Heart left ventricle (tissue), 16 donors: ENCODE data around the gene PMEL. TPM values are rescaled to one million over a fixed set of nuclear protein-coding genes. Genes with fewer than 3 reads are reported as not detected.

ENCODE experiments used
- ATAC-seq, 4 donors: fragments of 200-7000 bp; cut with Tn5 transposase; one replicate each; pipeline ENCODE4 v1.9.1; 2020 to 2022; ENCODE audit warnings: moderate library complexity in 4 of 4, mild to moderate bottlenecking in 3 of 4, moderate number of reproducible peaks in 1 of 4
- DNase-seq, 5 donors: peaks; one replicate each; pipeline ENCODE4 v3.0.0-alpha.2; 2020
- H3K27ac ChIP-seq, 12 donors: fragments of 200-600 bp; sonication (generic) in 4 of 12; one replicate each; pipeline versions ENCODE4 v1.5.0 to v1.8.0; 2016 to 2022; ENCODE audit warnings: mild to moderate bottlenecking in 2 of 12
- H3K27me3 ChIP-seq, 9 donors: fragments of 200-600 bp; sonication (generic) in 2 of 9; one replicate each; pipeline versions ENCODE4 v1.5.1 to v1.8.0; 2016 to 2022; ENCODE audit warnings: mild to moderate bottlenecking in 3 of 9
- H3K36me3 ChIP-seq, 9 donors: fragments of 200-600 bp; sonication (generic) in 2 of 9; one replicate each; pipeline versions ENCODE4 v1.5.0 to v1.8.0; 2018 to 2022; ENCODE audit warnings: mild to moderate bottlenecking in 2 of 9
- H3K4me1 ChIP-seq, 12 donors: fragments of 200-600 bp; sonication (generic) in 4 of 12; one replicate each; pipeline versions ENCODE4 v1.5.0 to v1.8.0; 2016 to 2022; ENCODE audit warnings: mild to moderate bottlenecking in 3 of 12
- H3K4me3 ChIP-seq, 12 donors: fragments of 200-600 bp; sonication (generic) in 4 of 12; one replicate each; pipeline versions ENCODE4 v1.5.0 to v1.8.0; 2017 to 2022; ENCODE audit warnings: mild to moderate bottlenecking in 9 of 12, moderate library complexity in 4 of 12
- H3K9me3 ChIP-seq, 12 donors: fragments of 200-600 bp; sonication (generic) in 4 of 12; one replicate each; pipeline versions ENCODE4 v1.5.0 to v1.8.0; 2016 to 2022; ENCODE audit warnings: mild to moderate bottlenecking in 1 of 12
- POLR2A ChIP-seq, 2 donors: fragments of 450-650 bp; IDR thresholded peaks; one replicate each; pipeline ENCODE4 v1.6.1; 2017; ENCODE audit warnings: antibody characterized with exemption in 2 of 2, mild to moderate bottlenecking in 2 of 2, moderate library complexity in 2 of 2
- WGBS, 4 donors: extraction: QIAGEN DNeasy Blood & Tissue Kit in 2 of 4; methylation state at CpG; one replicate each; pipeline versions ENCODE4 v1.1.5 to v1.1.7; 2013 to 2018; 5-methylcytosine and 5-hydroxymethylcytosine counted together
- intact Hi-C, 10 donors: fragments of 100-400 bp; cut with DNase I; formaldehyde crosslinking; loops; one replicate each; pipeline versions ENCODE4 v1.11.1 to v1.14.2; 2022
- polyA plus RNA-seq, 2 donors: library from polyadenylated mRNA; stranded (reverse); fragments of 200-250 nt; gene quantifications; one replicate each; pipeline ENCODE4 v1.2.3, GENCODE V29; 2013
- total RNA-seq, 9 donors: library from RNA; depleted of rRNA in 2 of 9; stranded (reverse); fragments of >200 nt in 2 of 9; fragmentation: NEBNext Ultra II Directional in 3 of 9; extraction: Animal tissue kit (Norgen Biotek cat#: 25700) in 3 of 9; gene quantifications; one replicate each; pipeline versions ENCODE4 v1.1.0 to v1.2.4, GENCODE V29; 2016 to 2023
- TF ChIP-seq, protein P1 (sequence below), 12 donors: fragments of 200-600 bp; sonication (generic) in 4 of 12; IDR thresholded peaks; one replicate each; pipeline versions ENCODE4 v1.5.0 to v1.8.0; 2018 to 2022; ENCODE audit warnings: antibody characterized with exemption in 12 of 12, mild to moderate bottlenecking in 5 of 12
- donor health status: ischemic (EF 13 %, LVEDD 7.1; RV severe dilation, severe dysfunction).
- donor health status: healthy with polysubstance abuse.
- donor health status: DM: no; HTN: yes; CAD: no.
- donor health status: DM: no; HTN: no; CAD: no.
- donor health status: ischemic (EF 25% LVEDD 6.9; RV normal size, moderate dysfunction).
- donor health status: ischemic (EF 25% LVEDD 5.7; RV mildly dilated, moderate dysfunction).
- donor health status: healthy.
- donor health status: DM: yes; HTN: yes; CAD: no.
- donor health status: ischemic (EF 35%, LVEDD 5.7; RV mildly dilated, moderate dysfunction).
- donor health status: nonischemic (EF 11% LVEDD 7.7; RV severe dilation, severe dysfunction).
- donor health status: DM: yes; HTN: yes; CAD: no.
- donor health status: PGD.
- donor health status: ischemic (EF 29% LVEDD 5.4; RV normal size, mild dysfunction).
- donor health status: nonischemic (EF 23%, LVEDD 6.1; RV moderate dilation, normal function).

PMEL gene
- total and polyA plus RNA-seq, 11 donors = 0.23 to 1.3 (median 0.60) TPM; not detected in 1

DNA sequence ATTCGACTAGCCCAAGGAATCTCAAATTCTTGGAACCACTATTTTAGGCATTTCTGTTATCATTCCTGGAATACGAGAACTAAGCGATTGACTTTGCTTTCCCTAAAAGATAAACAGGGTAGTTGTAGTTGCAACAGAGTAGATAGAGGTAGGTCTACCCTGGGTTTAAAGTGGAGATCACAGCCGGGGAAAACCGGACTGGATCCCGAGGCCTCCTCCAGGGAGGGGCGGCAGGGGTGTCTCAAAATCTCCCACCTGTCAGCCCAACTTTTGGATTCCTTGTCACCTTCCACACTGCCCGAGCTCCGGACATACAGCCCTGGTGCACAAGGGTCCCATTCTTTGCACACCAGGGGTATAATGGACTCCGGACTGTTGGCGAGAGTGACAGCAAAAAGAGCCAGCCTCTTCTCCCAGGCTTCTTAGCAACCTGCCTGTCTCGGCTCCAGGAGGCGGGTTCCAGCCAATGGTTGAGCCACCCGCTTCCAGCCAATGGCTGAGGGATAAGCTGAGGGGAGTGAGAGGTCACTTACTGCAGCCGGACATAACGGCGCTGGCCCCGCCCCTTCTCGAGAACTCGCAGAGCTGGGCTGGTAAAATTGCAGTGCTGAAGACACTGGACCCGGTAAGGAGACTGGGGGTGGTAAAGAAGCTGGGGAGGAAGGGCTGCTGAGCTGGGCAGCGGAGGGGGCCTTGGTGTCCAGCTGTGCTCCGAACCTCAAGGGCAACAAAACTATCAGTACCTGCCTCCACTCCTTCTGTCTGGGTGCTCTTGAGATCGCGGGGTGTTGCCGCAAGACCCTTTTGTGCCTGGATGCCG is 31.1 kb upstream of the PMEL start, which contains the start of gene SUOX:
SUOX (plus strand) TSS at position 562 of the 820 bp plus-strand sequence. CDS start 4,946 bp downstream, outside the sequence.
- Histone ChIP-seq H3K9me3 (no peaks in the 10 kb centered on the region), H3K27ac (peak within 1 kb of the TSS; percentile 63 to 94 (median 87)), H3K4me1 (peaks cover 0 to 21% (median 11%) of the 10 kb centered on the region in 12 donors), H3K4me3 (peak within 1 kb of the TSS; percentile 27 to 82 (median 68)), H3K36me3 (peaks cover 0 to 48% (median 40%) of the 10 kb centered on the region in 9 donors), H3K27me3 (no peaks in the 10 kb centered on the region)
- WGBS, 4 donors = 1% methylated on average over 20 to 27 of the region's 27 CpGs
- peak; percentile 97 to 98 (median 97) for DNase-seq
- intact Hi-C loops = loop anchor here in 9 of 10 donors (1.0 to 10.0 kb wide), 5 partner anchors 44 to 120 kb away; partner anchors contain the start of genes RPS26 (in 9 of the 9), RPL41 (in 2 of the 9) and ZC3H10 (in 2 of the 9)
- TF ChIP-seq, protein P1, sequence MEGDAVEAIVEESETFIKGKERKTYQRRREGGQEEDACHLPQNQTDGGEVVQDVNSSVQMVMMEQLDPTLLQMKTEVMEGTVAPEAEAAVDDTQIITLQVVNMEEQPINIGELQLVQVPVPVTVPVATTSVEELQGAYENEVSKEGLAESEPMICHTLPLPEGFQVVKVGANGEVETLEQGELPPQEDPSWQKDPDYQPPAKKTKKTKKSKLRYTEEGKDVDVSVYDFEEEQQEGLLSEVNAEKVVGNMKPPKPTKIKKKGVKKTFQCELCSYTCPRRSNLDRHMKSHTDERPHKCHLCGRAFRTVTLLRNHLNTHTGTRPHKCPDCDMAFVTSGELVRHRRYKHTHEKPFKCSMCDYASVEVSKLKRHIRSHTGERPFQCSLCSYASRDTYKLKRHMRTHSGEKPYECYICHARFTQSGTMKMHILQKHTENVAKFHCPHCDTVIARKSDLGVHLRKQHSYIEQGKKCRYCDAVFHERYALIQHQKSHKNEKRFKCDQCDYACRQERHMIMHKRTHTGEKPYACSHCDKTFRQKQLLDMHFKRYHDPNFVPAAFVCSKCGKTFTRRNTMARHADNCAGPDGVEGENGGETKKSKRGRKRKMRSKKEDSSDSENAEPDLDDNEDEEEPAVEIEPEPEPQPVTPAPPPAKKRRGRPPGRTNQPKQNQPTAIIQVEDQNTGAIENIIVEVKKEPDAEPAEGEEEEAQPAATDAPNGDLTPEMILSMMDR (IDR thresholded peaks at IDR 0.05) = no peak
- TF ChIP-seq POLR2A (IDR thresholded peaks at IDR 0.05) = peak in 1 of 2 donors; percentile 64
- ATAC-seq = peak; percentile 99 to 100 (median 100)

DNA sequence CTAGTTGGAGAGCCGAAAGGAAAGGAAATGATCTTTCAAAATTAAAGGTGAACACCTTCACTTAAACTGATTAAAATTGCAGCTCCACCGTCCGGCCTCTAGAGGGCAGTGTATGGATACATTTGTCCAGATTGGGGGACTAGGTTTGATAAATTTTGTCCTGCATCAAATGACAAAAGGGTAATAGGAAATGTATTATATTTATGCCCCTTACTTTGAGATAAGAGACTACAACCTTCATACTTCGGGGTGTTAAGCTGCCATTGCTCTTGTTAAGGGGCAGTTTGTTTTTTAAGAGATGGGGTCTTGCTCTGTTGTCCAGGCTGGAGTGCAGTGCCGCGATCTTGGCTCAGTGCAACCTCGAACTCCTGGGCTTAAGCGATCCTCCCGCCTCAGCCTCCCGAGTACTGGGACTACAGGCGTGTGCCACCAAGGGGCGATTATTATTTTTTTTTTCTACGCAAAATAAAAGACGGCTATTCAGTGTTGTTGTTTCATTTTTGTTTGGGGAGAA is 30.4 kb upstream of the PMEL start:
- TF ChIP-seq POLR2A (IDR thresholded peaks at IDR 0.05) = no peak
- TF ChIP-seq, protein P1 (IDR thresholded peaks at IDR 0.05) = peak; percentile 78 to 88 (median 84)
- peak in 2 of 4 donors; percentile 44 to 57 for ATAC-seq
- peaks cover 0 to 21% (median 11%) of the 10 kb centered on the region in 12 donors for H3K4me1 ChIP-seq
- DNase-seq = peak in 2 of 5 donors; percentile 44 to 47
- peak overlapping the region; percentile 63 to 94 (median 87) for H3K27ac ChIP-seq
- H3K36me3 ChIP-seq = peaks cover 0 to 53% (median 44%) of the 10 kb centered on the region in 9 donors
- WGBS, 4 donors = 27 to 32% (median 31%) methylated on average over 14 of the region's 14 CpGs
- H3K4me3 ChIP-seq = peak overlapping the region; percentile 27 to 82 (median 68)
- intact Hi-C loops = loop anchor here in 8 of 10 donors (2.0 to 10.0 kb wide), 4 partner anchors 45 to 121 kb away; partner anchors contain the start of genes RPS26 (in 8 of the 8), RPL41 (in 2 of the 8) and ZC3H10 (in 2 of the 8)
- H3K9me3 ChIP-seq = no peaks in the 10 kb centered on the region
- H3K27me3 ChIP-seq = no peaks in the 10 kb centered on the region

DNA sequence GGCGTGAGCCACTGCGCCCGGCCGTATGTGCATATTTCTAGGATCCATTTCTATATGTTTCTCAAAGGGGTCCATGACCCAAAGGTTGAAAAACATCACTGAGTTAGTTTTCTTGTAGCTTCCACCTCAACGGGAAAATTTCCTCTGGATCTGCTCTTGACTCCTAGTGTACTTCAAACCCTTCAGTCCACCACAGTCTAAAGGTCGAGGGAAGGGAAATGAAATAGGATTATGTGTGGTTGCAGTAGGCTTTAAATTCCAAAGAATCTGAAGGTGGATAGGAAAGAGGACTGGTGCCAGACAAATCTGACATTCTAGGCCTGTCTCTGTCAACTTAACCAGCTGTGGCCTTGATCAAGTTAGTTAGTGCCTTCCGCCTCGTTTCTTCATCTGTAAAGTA is 29.5 kb upstream of the PMEL start:
- peaks cover 0 to 58% (median 53%) of the 10 kb centered on the region in 9 donors for H3K36me3 ChIP-seq
- no peak for DNase-seq
- H3K27ac ChIP-seq = no peak overlapping the region
- WGBS, 4 donors = 83 to 84% (median 84%) methylated on average over 8 of the region's 8 CpGs
- ATAC-seq = no peak
- no peak overlapping the region for H3K4me3 ChIP-seq
- H3K9me3 ChIP-seq = no peaks in the 10 kb centered on the region
- peaks cover 0 to 21% (median 11%) of the 10 kb centered on the region in 12 donors for H3K4me1 ChIP-seq
- TF ChIP-seq, protein P1 (IDR thresholded peaks at IDR 0.05) = no peak
- TF ChIP-seq POLR2A (IDR thresholded peaks at IDR 0.05) = no peak
- no peaks in the 10 kb centered on the region for H3K27me3 ChIP-seq
- intact Hi-C loops = loop anchor here in 5 of 10 donors (5.0 to 10.0 kb wide), 3 partner anchors 47 to 122 kb away; partner anchors contain the start of genes RPS26 (in 3 of the 5), RPL41 (in 2 of the 5) and ZC3H10 (in 2 of the 5)
